Progenitor cell of endocrine pancreas (in vitro differentiated cells): Measurements from ENCODE around the gene SLC39A10. TPM values are rescaled to one million over a fixed set of nuclear protein-coding genes. Genes with fewer than 3 reads are reported as not detected.
"Not testable (repeated sequence)": the region's sequence is repeated elsewhere in the genome, so short reads cannot be mapped to it uniquely, and the experiment has no call there.

ENCODE experiments used
- DNase-seq: peaks from one replicate; pipeline ENCODE4 v3.0.0; 2021; ENCODE audit warnings: low spot score; ENCODE audit not compliant: unreplicated experiment
- H3K27ac Mint-ChIP-seq: 2 replicates; pipeline ENCODE4 v1.8.0; 2021; ENCODE audit warnings: mild to moderate bottlenecking, moderate library complexity, mixed read lengths
- H3K27me3 Mint-ChIP-seq: 2 replicates; pipeline ENCODE4 v1.8.0; 2021; ENCODE audit warnings: mixed read lengths
- H3K36me3 Mint-ChIP-seq: 2 replicates; pipeline ENCODE4 v1.8.0; 2022; ENCODE audit warnings: mixed read lengths; ENCODE audit not compliant: insufficient read depth
- H3K4me1 Mint-ChIP-seq: 2 replicates; pipeline ENCODE4 v1.8.0; 2021; ENCODE audit warnings: low read depth, mixed read lengths
- H3K4me3 Mint-ChIP-seq: 2 replicates; pipeline ENCODE4 v1.8.0; 2021; ENCODE audit warnings: low read depth, mild to moderate bottlenecking, moderate library complexity, mixed read lengths
- H3K9me3 Mint-ChIP-seq: 2 replicates; pipeline ENCODE4 v1.8.0; 2021; ENCODE audit warnings: low read depth, mixed read lengths
- CTCF ChIP-seq: fragments of 200-600 bp; sonication (generic); IDR thresholded peaks from one replicate; pipeline ENCODE4 v1.5.0; 2021; ENCODE audit warnings: antibody characterized with exemption, mild to moderate bottlenecking; ENCODE audit not compliant: unreplicated experiment
- total RNA-seq: library from RNA; stranded (reverse); gene quantifications from 2 replicates; pipeline ENCODE4 v1.2.1, GENCODE V29; 2021

SLC39A10 gene
- total RNA-seq, 1 donor from 2014 or later, result 181 TPM

GRCh38 chr2:195683174-195683573, 26.1 kb downstream of the SLC39A10 start:
- DNase-seq, result no peak
- H3K27ac Mint-ChIP-seq, result no peak overlapping the region

GRCh38 chr2:195686564-195686963, 29.5 kb downstream of the SLC39A10 start:
- DNase-seq, result no peak
- Mint-ChIP-seq H3K4me3 (no peak overlapping the region), H3K36me3 (peaks cover 20% of the 10 kb centered on the region), H3K27ac (peak overlapping the region; percentile 84), H3K9me3 (peaks cover 14% of the 10 kb centered on the region), H3K4me1 (peaks cover 10% of the 10 kb centered on the region), H3K27me3 (no peaks in the 10 kb centered on the region)
- TF ChIP-seq CTCF, result no peak

More at GRCh38 chr2:195683174-195683573, 26.1 kb downstream of the SLC39A10 start:
- peaks cover 20% of the 10 kb centered on the region for H3K36me3 Mint-ChIP-seq
- H3K27me3 Mint-ChIP-seq, result no peaks in the 10 kb centered on the region
- peaks cover 4% of the 10 kb centered on the region for H3K9me3 Mint-ChIP-seq
- no peak for TF ChIP-seq CTCF
- no peak overlapping the region for H3K4me3 Mint-ChIP-seq
- H3K4me1 Mint-ChIP-seq, result peaks cover 10% of the 10 kb centered on the region

GRCh38 chr2:195687320-195688086, 30.5 kb downstream of the SLC39A10 start:
- no peaks in the 10 kb centered on the region for H3K27me3 Mint-ChIP-seq
- peaks cover 10% of the 10 kb centered on the region for H3K4me1 Mint-ChIP-seq
- peaks cover 27% of the 10 kb centered on the region for H3K36me3 Mint-ChIP-seq
- TF ChIP-seq CTCF, result no peak
- no peak overlapping the region for H3K27ac Mint-ChIP-seq
- DNase-seq, result no peak
- peaks cover 20% of the 10 kb centered on the region for H3K9me3 Mint-ChIP-seq
- H3K4me3 Mint-ChIP-seq, result no peak overlapping the region

- not testable (repeated sequence) for H3K27me3 Mint-ChIP-seq, H3K4me3 Mint-ChIP-seq, H3K4me1 Mint-ChIP-seq, DNase-seq, H3K27ac Mint-ChIP-seq
- H3K9me3 Mint-ChIP-seq, result peaks cover 33% of the 10 kb centered on the region
- H3K36me3 Mint-ChIP-seq, result peaks cover 44% of the 10 kb centered on the region
These were observed 35.5 kb downstream of the SLC39A10 start for GRCh38 chr2:195692531-195692930.

GRCh38 chr2:195694553-195694952, 37.5 kb downstream of the SLC39A10 start:
- TF ChIP-seq CTCF, result no peak
- Mint-ChIP-seq H3K4me3 (no peak overlapping the region), H3K27me3 (no peaks in the 10 kb centered on the region), H3K27ac (peak overlapping the region; percentile 45), H3K36me3 (peaks cover 57% of the 10 kb centered on the region), H3K4me1 (no peaks in the 10 kb centered on the region), H3K9me3 (peaks cover 37% of the 10 kb centered on the region)
- no peak for DNase-seq
